GM19438 (cell line): Measurements from ENCODE around the gene MAP3K10.
"Not testable (repeated sequence)": the region's sequence is repeated elsewhere in the genome, so short reads cannot be mapped to it uniquely, and the experiment has no call there.

ENCODE experiments used
- ATAC-seq: cut with Tn5 transposase; IDR thresholded peaks from one replicate; pipeline ENCODE4 v1.9.1; 2021; ENCODE audit warnings: low read depth; ENCODE audit not compliant: unreplicated experiment

The MAP3K10 gene

DNA sequence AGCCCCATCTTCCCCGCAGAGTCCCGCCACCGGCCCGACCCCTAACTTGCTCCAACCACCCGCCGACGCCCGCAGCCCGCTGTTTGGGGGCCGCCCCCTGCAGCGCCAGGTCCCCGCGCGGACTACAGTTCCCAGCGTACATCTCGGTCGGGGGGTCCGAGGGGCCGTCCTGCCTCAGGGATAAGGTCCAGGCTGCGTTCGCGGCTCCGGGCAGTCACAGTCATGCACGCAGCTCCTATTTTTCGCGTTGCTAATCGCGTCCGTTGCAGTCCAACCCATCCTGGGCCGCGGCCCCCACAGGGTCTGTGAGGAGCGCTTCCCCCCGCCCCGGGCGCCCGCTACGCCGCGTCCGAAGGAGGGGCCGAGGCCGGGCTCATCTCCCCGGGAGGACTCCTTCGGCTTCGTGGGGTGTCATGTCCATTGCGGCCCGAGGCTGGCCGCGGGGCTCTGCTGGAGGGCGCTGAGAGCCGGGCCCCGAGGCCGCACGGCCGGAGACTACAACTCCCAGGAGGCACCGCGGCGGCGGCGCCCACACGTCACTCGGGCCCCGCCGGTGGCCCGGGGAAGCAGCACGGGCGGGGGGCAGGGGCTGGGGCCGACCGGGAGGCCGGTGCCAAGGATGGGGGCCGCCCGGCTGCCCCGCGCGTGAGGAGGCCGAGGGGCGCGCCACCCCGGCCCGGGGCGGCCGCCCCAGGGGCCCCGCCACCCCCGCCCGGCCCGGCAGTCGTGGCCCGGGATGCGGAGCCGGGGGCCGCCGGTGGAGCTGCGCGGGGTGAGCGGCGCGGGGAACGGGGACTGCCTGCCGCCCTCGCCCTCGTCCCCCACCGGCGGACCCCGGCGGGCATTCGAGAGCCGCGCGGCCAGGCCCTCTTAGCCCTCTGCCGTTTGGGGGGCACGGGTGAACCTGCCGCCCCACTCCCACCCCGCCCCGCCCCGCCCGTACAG is at the start of gene MAP3K10:
Gene MAP3K10 (plus strand): TSS at position 536 of the 945 bp plus-strand sequence. CDS start 606 bp downstream, outside the sequence.
- ATAC-seq: peak; percentile 73

DNA sequence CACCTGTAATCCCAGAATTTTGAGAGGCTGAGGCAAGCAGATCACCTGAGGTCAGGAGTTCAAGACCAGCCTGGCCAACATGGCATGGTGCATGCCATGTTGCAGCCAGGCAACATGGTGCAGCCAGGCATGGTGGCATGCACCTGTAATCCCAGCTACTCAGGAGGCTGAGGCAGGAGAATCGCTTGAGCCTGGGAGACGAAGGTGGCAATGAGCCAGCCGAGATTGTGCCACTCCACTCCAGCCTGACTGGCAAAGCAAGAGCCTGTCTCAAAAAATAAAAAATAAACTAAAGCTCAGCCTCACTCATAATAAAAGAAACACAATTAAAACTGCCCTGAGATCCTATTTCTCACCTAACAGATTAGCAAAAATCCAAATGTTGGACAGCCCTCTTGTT is 49.7 kb upstream of the MAP3K10 start:
- ATAC-seq: no peak

DNA sequence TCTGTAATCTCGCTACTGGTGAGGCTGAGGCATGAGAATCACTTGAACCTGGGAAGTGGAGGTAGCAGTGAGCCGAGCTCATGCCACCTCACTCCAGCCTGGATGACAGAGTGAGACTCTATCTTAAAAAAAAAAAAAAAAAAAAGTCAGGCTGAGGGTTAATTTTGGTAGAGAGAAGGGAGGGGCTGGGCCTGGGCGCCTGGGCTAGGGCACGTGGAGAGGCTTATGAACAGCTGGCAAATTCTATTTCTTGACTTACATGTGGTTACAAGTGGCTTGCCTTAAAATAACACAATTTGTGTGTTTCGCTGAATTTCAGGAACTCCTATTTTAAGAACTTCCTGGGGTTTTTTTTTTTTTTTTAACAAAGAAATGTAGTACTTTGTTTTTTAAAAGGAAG is 47.6 kb upstream of the MAP3K10 start:
- ATAC-seq: no peak

DNA sequence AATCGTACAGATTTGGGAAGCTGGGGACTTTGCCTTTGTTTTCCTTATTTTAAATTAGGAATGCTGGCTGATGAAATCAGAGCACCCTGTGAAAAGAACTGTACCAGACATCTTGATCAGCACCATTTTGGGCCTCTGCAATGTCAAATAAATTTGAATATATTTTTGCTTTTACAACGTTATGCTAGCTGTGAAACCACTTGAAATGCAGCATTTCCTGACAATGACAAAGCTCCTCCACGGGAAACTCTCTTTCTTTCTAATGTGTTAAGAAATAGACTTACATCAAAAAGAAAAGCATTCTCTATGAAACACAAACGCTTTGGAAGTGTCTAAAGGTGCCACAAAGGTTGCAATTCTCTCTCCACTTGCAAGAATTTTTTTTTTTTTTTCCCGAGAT is 47.1 kb upstream of the MAP3K10 start:
- ATAC-seq: no peak

DNA sequence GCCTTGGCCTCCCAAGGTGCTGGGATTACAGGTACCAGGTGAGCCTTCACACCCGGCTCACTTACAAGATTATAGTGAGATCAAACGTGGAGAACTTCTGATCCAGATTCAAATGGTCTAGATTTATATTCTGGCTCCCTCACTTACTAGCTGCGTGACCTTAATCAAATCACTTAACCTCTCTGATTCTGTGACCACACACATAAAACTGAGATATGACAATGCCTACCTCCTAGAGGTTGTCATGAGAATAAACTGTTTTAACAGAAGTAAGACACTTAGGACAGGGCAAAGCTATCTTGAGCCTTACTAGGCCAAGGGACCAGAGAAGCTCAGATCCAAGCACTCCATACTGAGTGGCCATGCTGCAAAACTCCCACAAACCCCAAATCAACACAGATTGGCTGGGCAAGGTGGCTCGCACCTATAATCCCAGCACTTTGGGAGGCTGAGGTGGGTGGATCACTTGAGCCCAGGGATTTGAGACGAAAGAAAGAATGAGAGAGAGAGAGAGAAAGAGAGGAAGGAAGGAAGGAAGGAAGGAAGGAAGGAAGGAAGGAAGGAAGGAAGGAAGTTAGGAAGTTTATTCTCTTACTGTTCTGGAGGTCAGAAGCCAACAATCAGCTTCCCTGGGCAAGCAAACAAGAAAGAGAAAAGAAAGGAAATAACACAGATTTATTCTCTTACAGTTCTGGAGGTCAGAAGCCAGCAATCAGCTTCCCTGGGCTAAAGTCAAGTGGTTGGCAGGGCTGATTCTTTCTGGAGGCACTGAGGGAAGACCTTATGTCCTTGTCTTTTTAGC is 46.1 kb upstream of the MAP3K10 start:
- ATAC-seq: no peak

DNA sequence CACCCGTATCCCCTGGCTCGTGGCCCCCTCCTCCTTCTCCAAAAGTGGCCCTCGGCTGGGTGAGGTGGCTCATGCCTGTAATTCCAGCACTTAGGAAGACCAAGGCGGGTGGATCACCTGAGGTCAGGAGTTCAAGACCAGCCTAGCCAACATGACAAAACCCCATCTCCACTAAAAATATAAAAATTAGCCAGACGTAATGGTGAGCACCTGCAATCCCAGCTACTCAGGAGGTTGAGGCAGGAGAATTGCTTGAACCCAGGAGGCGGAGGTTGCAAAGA is 45.5 kb upstream of the MAP3K10 start:
- not testable (repeated sequence) for ATAC-seq

DNA sequence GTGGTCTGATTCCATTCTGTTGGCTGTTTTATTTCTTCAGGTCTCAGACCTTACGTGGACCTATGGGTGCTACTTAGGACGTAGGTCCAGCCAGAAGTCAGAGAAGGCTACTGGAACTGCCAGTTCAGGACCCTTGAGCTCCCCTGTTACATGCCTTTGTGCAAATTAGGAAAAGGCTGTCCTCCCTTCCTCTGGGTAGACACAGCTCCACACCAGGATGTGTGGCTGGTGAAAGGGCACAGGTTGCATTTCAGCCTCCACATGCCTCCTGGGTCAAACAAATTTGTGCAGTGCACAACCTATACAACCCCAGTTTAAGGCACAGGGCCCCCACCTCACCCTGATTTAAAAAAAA is 43.9 kb upstream of the MAP3K10 start:
- no peak for ATAC-seq

DNA sequence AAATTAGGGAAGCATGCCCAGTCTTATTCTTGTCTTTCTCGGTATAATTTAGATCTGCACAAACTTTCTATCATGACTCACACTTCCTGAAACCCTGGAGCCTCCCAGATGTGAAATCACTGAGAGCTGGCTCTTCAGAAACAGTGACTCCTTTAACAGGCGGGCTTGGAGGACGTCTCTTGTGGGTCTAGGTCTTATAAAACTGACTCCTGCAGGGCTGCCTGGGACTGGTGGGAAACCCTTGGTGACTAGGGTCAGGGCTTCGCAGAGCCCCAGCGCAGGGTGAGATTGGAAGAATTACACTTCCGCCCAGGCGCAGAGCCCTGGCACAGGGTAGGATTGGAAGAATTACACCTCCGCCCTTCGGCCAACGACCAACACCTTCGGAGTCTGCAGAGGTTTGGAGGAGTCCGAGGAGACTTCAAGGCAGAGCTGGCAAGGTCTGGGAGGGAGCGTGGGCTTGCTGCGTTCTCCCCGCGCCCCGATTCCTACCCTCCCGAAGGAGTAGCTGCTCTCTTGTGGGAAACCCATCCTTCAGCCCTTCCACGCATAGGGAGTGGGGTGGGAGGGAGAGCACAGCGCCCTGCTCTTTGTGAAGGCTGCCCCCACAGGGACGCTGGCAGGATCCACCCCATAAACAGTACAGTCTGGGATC is 43.4 kb upstream of the MAP3K10 start:
- no peak for ATAC-seq

DNA sequence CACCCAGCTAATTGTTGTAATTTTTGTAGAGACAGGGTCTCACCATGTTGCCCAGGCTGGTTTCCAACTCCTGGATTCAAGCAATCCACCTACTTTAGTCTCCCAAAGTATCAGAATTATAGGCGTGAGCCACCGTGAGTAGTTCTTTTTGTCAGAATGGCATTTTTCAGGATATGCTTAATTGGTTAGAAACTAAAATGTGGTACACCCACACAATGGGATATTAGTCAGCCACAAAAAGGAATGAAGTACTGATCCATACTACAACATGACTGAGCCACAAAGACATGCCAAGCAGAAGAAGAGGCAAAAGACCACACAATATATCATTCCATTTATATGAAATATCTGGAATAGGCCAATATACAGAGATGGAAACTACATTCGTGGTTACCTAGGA is 41.7 kb upstream of the MAP3K10 start:
- ATAC-seq: no peak

DNA sequence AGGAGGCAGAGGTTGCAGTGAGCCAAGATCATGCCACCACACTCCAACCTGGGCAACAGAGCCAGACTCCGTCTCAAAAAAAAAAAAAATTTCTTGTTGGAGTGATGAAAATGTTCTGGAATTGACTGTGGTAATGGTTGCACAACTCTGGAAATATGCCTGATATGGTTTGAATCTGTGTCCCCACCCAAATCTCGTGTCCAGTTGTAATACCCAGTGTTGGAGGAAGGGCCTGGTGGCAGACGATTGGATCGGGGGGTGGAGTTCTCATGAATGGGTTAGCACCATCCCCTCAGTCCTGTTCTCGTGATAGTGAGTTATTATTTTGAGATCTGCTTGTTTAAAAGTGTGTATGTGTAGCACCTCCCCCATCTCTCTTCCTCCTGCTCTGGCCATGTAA is 41.1 kb upstream of the MAP3K10 start:
- ATAC-seq: no peak

DNA sequence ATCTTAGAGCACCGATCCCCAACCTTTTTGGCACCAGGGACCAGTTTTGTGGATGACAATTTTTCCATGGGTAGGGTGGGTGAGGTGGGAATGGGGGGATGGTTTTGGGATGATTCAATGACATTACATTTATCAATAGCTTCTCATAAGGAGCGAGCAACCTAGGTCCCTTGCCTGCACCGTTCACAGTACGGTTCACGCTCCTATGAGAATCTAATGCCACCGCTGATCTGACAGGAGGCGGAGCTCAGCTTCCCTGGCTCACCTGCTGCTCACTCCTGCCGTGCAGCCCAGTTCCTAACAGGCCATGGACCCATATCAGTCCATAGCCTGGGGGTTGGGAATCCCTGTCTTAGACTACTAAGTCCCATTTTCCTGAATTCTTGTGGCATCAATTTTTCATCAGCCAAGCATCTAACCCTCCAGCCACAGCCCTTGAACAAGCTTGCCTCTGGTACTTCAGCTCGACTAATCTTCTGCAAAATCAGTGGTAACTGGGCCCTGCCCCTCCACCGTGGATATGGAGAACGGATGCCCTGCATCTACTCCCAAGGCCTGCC is 37.0 kb upstream of the MAP3K10 start:
- ATAC-seq: no peak

DNA sequence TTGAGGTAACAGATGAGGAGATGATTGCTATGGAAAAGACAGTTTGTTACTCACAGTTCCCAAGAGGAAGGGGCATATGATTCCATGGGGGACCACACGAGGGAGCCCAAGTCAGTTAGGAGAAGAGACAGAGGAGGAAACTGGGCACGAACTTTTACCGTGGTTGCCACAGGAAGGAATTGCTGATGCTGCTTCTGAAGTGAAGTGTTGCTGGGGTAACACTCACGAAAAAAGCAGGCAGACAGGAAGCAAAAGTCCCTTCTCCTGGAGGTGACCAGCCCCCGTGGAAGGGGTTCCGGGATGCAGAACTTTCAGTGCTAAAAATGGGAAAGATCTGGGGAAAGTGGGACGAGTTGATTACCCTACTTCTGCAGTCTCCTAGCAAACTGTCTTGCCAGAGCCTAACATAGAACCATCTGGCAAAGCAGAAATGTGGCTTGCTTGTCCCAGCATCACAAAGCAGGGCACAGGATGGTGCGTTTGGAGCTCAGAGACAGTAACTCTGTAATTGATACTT is 35.4 kb upstream of the MAP3K10 start:
- ATAC-seq: no peak

DNA sequence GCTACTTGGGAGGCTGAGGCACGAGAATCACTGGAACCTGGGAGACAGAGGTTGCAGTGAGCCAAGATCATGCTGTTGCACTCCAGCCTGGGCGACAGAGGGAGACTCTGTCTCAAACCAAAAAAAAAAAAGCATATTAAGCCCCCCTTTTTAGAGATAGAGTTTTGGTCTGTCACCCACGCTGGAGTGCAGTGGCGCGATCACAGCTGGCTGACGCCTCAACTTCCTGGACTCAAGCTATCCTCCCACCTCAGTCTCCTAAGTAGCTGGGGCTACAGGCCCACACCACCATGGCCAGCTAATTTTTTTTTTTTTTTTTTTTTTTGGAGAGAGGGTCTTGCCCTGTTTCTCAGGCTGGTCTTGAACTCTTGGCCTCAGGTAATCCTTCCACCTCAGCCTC is 34.2 kb upstream of the MAP3K10 start:
- ATAC-seq: no peak

DNA sequence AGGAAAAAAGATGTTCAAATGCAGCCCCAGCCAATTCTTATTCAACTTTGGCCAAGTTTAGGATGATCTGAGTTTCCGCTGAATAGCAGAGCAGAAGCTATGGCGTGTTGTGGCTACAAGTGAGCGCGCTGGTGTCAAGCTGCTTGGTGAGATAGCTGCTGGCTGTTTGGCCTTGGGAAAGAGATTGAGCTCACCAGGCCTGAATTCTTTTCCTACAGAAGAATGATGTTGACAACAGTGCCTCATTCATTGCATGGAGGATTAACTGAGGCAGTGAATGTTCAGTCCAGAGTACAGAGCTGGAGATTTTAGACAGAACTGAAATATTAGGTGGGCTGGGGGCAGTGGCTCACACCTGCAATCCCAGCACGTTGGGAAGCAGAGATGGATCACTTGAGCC is 31.5 kb upstream of the MAP3K10 start:
- ATAC-seq: no peak

DNA sequence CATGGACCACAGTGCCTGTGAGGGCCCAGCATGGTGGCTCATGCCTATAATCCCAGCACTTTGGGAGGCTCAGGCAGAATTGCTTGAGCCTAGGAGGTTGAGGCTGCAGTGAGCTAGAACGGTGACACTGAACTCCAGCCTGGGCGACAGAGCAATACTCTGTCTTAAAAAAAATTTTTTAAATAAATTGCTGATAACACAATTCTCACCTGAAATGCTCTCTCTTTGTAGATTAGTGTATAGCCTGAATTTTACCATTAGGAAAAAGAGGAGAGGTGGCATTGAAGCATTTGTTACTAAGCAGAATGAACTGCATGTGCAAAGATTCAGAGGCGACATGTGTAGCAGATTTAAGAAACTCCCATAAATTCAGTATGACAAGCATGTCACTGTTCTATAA is 29.1 kb upstream of the MAP3K10 start:
- no peak for ATAC-seq

DNA sequence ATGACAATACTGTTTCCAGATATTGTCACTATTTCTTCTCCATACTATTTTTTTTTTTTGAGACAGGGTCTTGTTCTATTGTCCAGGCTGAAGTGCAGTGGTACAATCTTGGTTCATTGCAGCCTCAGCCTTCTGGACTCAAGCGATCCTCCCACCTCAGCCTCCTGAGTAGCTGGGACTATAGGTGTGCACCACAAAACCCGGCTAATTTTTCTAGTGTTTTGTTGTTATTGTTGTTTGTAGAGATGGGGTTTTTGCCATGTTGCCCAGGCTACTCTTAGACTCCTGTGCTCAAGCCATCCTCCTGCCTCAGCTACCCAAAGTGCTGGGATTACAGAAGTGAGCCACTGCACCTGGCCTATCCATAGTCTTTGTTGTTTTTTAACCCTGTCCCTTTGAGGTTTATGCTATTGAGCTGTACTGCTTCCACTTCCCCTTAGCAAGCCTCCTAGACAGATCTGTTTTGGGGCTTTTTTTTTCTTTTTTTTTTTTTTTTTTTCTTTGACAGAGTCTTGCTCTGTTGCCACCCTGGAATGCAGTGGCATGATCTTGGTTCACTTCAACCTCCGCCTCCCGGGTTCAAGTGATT is 27.6 kb upstream of the MAP3K10 start:
- no peak for ATAC-seq

DNA sequence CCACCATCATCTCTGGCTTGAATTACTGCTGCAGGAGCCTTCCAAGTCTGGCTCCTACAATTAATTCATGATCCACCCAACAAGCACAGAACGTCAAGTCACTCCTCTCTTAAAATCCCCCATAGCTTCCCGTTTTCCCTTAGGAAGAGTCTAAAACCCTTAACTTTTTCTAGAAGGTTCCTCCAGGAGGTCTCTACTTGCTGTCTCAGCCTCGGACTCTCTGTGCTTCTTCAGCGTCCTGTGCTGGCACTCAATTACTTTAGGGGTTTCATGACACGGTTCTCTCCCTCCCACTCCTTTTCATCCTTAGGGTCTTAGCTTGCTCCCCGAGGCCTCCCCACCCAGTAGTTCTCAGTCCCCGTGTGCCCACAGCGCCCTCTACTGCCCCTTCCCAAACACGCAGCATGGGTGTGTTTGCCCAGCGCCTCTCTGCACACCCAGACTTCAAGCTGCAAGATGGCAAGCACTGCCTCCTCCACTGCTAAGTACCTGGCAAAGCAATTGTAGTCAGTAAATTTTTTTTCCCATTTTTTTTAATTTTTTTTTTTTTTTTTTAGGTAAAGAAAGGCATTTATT is 25.8 kb upstream of the MAP3K10 start:
- ATAC-seq: no peak

DNA sequence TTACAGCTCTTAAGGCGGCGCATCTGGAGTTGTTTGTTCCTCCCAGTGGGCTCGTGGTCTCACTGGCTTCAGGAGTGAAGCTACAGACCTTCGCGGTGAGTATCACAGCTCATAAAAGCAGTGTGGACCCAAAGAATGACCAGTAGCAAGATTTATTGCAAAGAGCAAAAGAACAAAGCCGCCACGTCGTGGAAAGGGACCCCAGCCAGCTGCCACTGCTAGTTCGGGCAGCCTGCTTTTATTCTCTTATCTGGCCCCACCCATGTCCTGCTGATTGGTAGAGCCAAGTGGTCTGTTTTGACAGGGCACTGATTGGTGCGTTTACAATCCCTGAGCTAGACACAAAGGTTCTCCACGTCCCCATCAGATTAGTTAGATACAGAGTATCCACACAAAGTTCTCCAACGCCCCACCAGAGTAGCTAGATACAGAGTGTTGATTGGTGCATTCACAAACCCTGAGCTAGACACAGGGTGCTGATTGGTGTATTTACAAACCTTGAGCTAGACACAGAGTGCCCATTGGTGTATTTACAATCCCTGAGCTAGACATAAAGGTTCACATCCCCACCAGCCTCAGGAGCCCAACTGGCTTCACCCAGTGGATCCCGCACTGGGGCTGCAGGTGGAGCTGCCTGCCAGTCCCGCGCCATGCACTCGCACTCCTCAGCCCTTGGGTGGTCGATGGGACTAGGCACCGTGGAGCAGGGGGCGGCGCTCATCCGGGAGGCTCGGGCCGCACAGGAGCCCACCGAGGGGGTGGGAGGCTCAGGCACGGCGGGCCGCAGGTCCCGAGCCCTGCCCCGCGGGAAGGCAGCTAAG is 21.5 kb upstream of the MAP3K10 start:
- ATAC-seq: not testable (repeated sequence)

DNA sequence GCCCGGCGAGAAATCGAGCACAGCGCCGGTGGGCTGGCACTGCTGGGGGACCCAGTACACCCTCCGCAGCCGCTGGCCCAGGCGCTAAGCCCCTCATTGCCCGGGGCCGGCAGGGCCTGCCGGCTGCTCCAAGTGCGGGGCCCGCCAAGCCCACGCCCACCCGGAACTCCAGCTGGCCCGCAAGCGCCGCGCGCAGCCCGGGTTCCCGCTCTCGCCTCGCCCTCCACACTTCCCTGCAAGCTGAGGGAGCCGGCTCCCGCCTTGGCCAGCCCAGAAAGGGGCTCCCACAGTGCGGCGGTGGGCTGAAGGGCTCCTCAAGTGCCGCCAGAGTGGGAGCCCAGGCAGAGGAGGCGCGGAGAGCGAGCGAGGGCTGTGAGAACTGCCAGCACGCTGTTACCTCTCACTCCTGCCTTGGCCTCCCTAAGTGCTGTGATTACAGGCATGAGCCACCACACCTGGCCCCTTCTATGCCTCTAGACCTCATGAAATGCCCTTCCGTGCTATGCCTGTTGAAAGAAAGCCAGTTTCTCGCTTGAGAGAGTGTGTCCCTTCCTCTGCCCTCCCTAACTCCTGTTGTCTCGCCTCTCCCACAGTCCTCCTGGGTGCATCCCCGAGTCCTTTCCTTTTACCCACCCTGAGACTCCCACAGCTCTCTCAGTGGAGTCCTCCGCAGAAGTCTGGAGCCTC is 20.8 kb upstream of the MAP3K10 start:
- not testable (repeated sequence) for ATAC-seq
